OCI-LY1 (cell line): Measurements from ENCODE around the gene DCBLD2.

Experiments
- CTCF ChIP-seq: fragments of 200-600 bp; sonication (generic), shearing (Covaris generic); IDR thresholded peaks from 2 replicates; pipeline ENCODE4 v1.5.1; 2017; ENCODE audit warnings: mild to moderate bottlenecking, antibody characterized with exemption, low read length, moderate library complexity, mixed read lengths
- EZH2 ChIP-seq: fragments of 200-600 bp; sonication (generic), shearing (Covaris generic); IDR thresholded peaks from 2 replicates; pipeline ENCODE4 v1.8.0; 2017; ENCODE audit warnings: borderline replicate concordance, mixed run types, mild to moderate bottlenecking, antibody characterized with exemption, low read length, moderate library complexity, mixed read lengths

- TF ChIP-seq CTCF: no peak
- no peak for TF ChIP-seq EZH2
These were observed 151.1 kb downstream of the DCBLD2 start for GRCh38 chr3:98750276-98750919.
